ENCODE data around the gene SLC43A1. TPM values are rescaled to one million over a fixed set of nuclear protein-coding genes. Genes with fewer than 3 reads are reported as not detected.
A peak's percentile ranks its signal among the peaks of the same experiment; 100 is the strongest.

The SLC43A1 gene
- total RNA-seq (2014; rRNA removed; shearing (Covaris generic)) (49.7 and 49.8 TPM in 2 replicates), polyA plus RNA-seq (2016; fragmentation: Nextera tagmentation; extraction: Ambion mirVana) (19.6 and 19.7 TPM in 2 replicates)
- long read RNA-seq, transcript SLC43A1-201 (15 exons, 2,598 nt) = major isoform, 11 of 41 reads
- long read RNA-seq, partial matches to known transcripts = 13 of 41 reads
- long read RNA-seq, other reads (novel, unspliced or antisense) = 15 of 41 reads

- H3K9me3 Mint-ChIP-seq = no peaks in the 10 kb centered on the region; the same call in 2 of the 3 replicates
- peak within 1 kb of the TSS; percentile 86 for H3K4me3 ChIP-seq
- H3K4me2 ChIP-seq = peak within 1 kb of the TSS; percentile 97
- H3K36me3 ChIP-seq (ENCODE audit: insufficient read depth) = no peaks in the 10 kb centered on the region
- peaks cover 16% of the 10 kb centered on the region for H3K36me3 Mint-ChIP-seq (ENCODE audit: low read depth)
- peaks cover 24% of the 10 kb centered on the region for H3K79me2 ChIP-seq (replicated peaks; ENCODE audit: insufficient read depth)
- H3K27ac Mint-ChIP-seq = 0 out of 2 replicates have a peak within 1 kb of the TSS, but pooled peaks have one; percentile 10
- H4K20me1 ChIP-seq (replicated peaks; ENCODE audit: insufficient read depth) = no peaks in the 10 kb centered on the region
- H3K27me3 Mint-ChIP-seq (ENCODE audit: insufficient read depth, low read depth, poor library complexity) = peaks cover 16% of the 10 kb centered on the region
- H2AFZ ChIP-seq = peak within 1 kb of the TSS; percentile 96
- H3K4me3 Mint-ChIP-seq = peak within 1 kb of the TSS; percentile 89
- ATAC-seq = peak; percentile 38
- H3K9me2 ChIP-seq (ENCODE audit: insufficient read depth) = no peaks in the 10 kb centered on the region
- peaks cover 17% of the 10 kb centered on the region for H3K27me3 ChIP-seq (ENCODE audit: insufficient read depth)
- TF ChIP-seq POLR2AphosphoS5 (IDR thresholded peaks at IDR 0.05; ENCODE audit: low read depth) = peak; percentile 63
- no peak for TF ChIP-seq EZH2 (IDR thresholded peaks at IDR 0.05; ENCODE audit: low read depth, unreplicated experiment)
- 0 out of 2 replicates have a peak, but pooled peaks have one; percentile 33 for TF ChIP-seq ETS1 (IDR thresholded peaks at IDR 0.05)
- peak; percentile 57 for DNase-seq (ENCODE audit: low spot score)
- H3K27ac ChIP-seq (ENCODE audit: low read depth) = no peak within 1 kb of the TSS
- H3F3A ChIP-seq (replicated peaks; ENCODE audit: low read depth) = peaks cover 6% of the 10 kb centered on the region; the same call in 1 of the 2 replicates
- peaks cover 11% of the 10 kb centered on the region for H3K4me1 ChIP-seq (ENCODE audit: insufficient read depth)
- peaks cover 26% of the 10 kb centered on the region for H3K4me1 Mint-ChIP-seq
Measured at GRCh38 chr11:57515332-57516060, at the start of gene SLC43A1. TSS of gene SLC43A1 (minus strand) at chr11:57515702. CDS start at chr11:57514111, 1,591 bp downstream.

- Histone ChIP-seq H3K36me3 (ENCODE audit: insufficient read depth) (no peaks in the 10 kb centered on the region; the same call in 1 of the 2 replicates), H4K20me1 (replicated peaks; ENCODE audit: insufficient read depth) (no peaks in the 10 kb centered on the region), H3K27ac (ENCODE audit: low read depth) (no peak overlapping the region), H3K27me3 (ENCODE audit: insufficient read depth) (no peaks in the 10 kb centered on the region), H3K4me3 (no peak overlapping the region), H3K79me2 (replicated peaks; ENCODE audit: insufficient read depth) (peaks cover 26% of the 10 kb centered on the region), H2AFZ (no peak overlapping the region), H3K4me2 (no peak overlapping the region), H3F3A (replicated peaks; ENCODE audit: low read depth) (peaks cover 4% of the 10 kb centered on the region), H3K4me1 (ENCODE audit: insufficient read depth) (peaks cover 13% of the 10 kb centered on the region), H3K9me2 (ENCODE audit: insufficient read depth) (no peaks in the 10 kb centered on the region)
- H3K4me1 Mint-ChIP-seq = peaks cover 30% of the 10 kb centered on the region
- H3K36me3 Mint-ChIP-seq (ENCODE audit: low read depth) = peaks cover 13% of the 10 kb centered on the region
- H3K27me3 Mint-ChIP-seq (ENCODE audit: insufficient read depth, low read depth, poor library complexity) = no peaks in the 10 kb centered on the region
- DNase-seq (ENCODE audit: low spot score) (peak; percentile 63), ATAC-seq (peak; percentile 63)
- TF ChIP-seq CTCF (conservative IDR thresholded peaks at IDR 0.05; ENCODE audit: low read depth in 2 of 2) (peak; percentile 48 to 78), NANOG (IDR thresholded peaks at IDR 0.05; ENCODE audit: borderline replicate concordance) (no peak), ZNF114 (CRISPR knock-in tag; IDR thresholded peaks at IDR 0.05) (no peak), POLR2AphosphoS5 (IDR thresholded peaks at IDR 0.05; ENCODE audit: low read depth) (no peak), ETS1 (IDR thresholded peaks at IDR 0.05) (no peak)
- no peaks in the 10 kb centered on the region for H3K9me3 Mint-ChIP-seq
- no peak overlapping the region for H3K4me3 Mint-ChIP-seq
- peak overlapping the region; percentile 34; the same call in 1 of the 2 replicates for H3K27ac Mint-ChIP-seq
Measured at GRCh38 chr11:57562596-57562995, 47.1 kb upstream of the SLC43A1 start.
